Peyer's patch (tissue), 4 donors: Measurements from ENCODE around the gene PLEKHG3.

Experiments used
- POLR2A ChIP-seq, 2 donors: fragments of 450-650 bp; IDR thresholded peaks; one replicate each; pipeline ENCODE4 v1.5.1; 2017; ENCODE audit warnings: antibody characterized with exemption in 2 of 2, mild to moderate bottlenecking in 2 of 2, moderate library complexity in 2 of 2
- TF ChIP-seq, protein P1 (sequence below), 6 experiments: fragments of 450-650 bp in 4 of 6; fragments of 200-600 bp in 2 of 6; sonication (generic) in 1 of 6; IDR thresholded peaks; one replicate each; pipeline ENCODE4 v1.5.1; 2017 to 2019; ENCODE audit warnings: antibody characterized with exemption in 6 of 6, mild to moderate bottlenecking in 3 of 6, moderate library complexity in 1 of 6

DNA sequence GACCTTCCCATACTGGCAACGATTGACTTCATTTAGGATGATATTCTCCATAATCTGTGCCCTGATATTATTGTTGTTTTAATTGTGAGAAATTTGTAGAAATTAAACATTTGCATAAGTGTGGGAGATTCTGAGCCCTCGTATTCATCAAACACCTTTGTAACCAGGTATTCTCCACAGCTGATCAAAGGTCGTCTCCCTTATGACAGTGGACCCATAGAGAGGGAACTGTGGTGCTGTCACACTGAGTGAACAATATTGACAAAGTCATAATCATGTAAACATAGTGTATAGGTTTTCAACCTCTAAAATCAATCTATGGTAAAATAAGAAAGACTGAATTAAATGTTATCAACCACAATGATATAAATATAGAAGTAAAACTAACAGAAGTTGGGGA is 14.9 kb upstream of the PLEKHG3 start:
- TF ChIP-seq, protein P1, sequence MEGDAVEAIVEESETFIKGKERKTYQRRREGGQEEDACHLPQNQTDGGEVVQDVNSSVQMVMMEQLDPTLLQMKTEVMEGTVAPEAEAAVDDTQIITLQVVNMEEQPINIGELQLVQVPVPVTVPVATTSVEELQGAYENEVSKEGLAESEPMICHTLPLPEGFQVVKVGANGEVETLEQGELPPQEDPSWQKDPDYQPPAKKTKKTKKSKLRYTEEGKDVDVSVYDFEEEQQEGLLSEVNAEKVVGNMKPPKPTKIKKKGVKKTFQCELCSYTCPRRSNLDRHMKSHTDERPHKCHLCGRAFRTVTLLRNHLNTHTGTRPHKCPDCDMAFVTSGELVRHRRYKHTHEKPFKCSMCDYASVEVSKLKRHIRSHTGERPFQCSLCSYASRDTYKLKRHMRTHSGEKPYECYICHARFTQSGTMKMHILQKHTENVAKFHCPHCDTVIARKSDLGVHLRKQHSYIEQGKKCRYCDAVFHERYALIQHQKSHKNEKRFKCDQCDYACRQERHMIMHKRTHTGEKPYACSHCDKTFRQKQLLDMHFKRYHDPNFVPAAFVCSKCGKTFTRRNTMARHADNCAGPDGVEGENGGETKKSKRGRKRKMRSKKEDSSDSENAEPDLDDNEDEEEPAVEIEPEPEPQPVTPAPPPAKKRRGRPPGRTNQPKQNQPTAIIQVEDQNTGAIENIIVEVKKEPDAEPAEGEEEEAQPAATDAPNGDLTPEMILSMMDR (IDR thresholded peaks at IDR 0.05): no peak
- TF ChIP-seq POLR2A (IDR thresholded peaks at IDR 0.05): no peak
